ENCODE results near the gene TKT. TPM values are rescaled to one million over a fixed set of nuclear protein-coding genes. Genes with fewer than 3 reads are reported as not detected.
A peak's percentile ranks its signal among the peaks of the same experiment; 100 is the strongest.

TKT gene
- total and polyA plus RNA-seq, 7 donors, result 10.5 to 51.9 (median 23.1) TPM

- intact Hi-C loops (cut with DNase I), result no loop called here
- Histone ChIP-seq H3K36me3 (ENCODE audit: insufficient read depth in 1 of 2, low read depth in 1 of 2) (peaks cover 0 to 94% of the 10 kb centered on the region in 2 donors), H3K27me3 (ENCODE audit: insufficient read depth in 3 of 3, low read length in 2 of 3) (no peaks in the 10 kb centered on the region), H3K4me1 (no peaks in the 10 kb centered on the region), H3K9me3 (no peaks in the 10 kb centered on the region), H3K27ac (no peak overlapping the region), H3K4me3 (no peak overlapping the region)
- ATAC-seq, result no peak
- no peak for DNase-seq
- WGBS, 3 donors, result 63 to 71% (median 66%) methylated on average over 1 of the region's 1 CpG
- no peak for TF ChIP-seq CTCF (IDR thresholded peaks at IDR 0.05)
Observed at GRCh38 chr3:53286727-53287126, 30.9 kb upstream of the TKT start.

- DNase-seq (no peak), ATAC-seq (no peak)
- H3K4me3 ChIP-seq, result no peak overlapping the region
- no peak for TF ChIP-seq CTCF (IDR thresholded peaks at IDR 0.05)
- WGBS, 3 donors, result 87 to 91% (median 88%) methylated on average over 8 of the region's 8 CpGs
- intact Hi-C loops (cut with DNase I), result no loop called here
- H3K27me3 ChIP-seq (ENCODE audit: insufficient read depth in 3 of 3, low read length in 2 of 3), result no peaks in the 10 kb centered on the region
- peaks cover 0 to 54% of the 10 kb centered on the region in 2 donors for H3K36me3 ChIP-seq (ENCODE audit: insufficient read depth in 1 of 2, low read depth in 1 of 2)
- H3K9me3 ChIP-seq, result no peaks in the 10 kb centered on the region
- no peaks in the 10 kb centered on the region for H3K4me1 ChIP-seq
- no peak overlapping the region for H3K27ac ChIP-seq
Observed at GRCh38 chr3:53282581-53282980, 26.8 kb upstream of the TKT start.

- 65 to 70% (median 69%) methylated on average over 4 of the region's 4 CpGs for WGBS, 3 donors
- H3K4me1 ChIP-seq, result no peaks in the 10 kb centered on the region
- peaks cover 0 to 15% of the 10 kb centered on the region in 2 donors for H3K36me3 ChIP-seq (ENCODE audit: insufficient read depth in 1 of 2, low read depth in 1 of 2)
- no peaks in the 10 kb centered on the region for H3K27me3 ChIP-seq (ENCODE audit: insufficient read depth in 3 of 3, low read length in 2 of 3)
- TF ChIP-seq CTCF (IDR thresholded peaks at IDR 0.05), result no peak
- no peak overlapping the region for H3K27ac ChIP-seq
- no peak for ATAC-seq
- DNase-seq, result no peak
- no peak overlapping the region for H3K4me3 ChIP-seq
- no peaks in the 10 kb centered on the region for H3K9me3 ChIP-seq
- intact Hi-C loops (cut with DNase I), result no loop called here
Observed at GRCh38 chr3:53278667-53279066, 22.8 kb upstream of the TKT start.

GRCh38 chr3:53274938-53275605, 19.2 kb upstream of the TKT start:
- H3K36me3 ChIP-seq (ENCODE audit: insufficient read depth in 1 of 2, low read depth in 1 of 2), result no peaks in the 10 kb centered on the region
- peak overlapping the region; percentile 10 for H3K27ac ChIP-seq
- DNase-seq (no peak), ATAC-seq (no peak)
- H3K4me1 ChIP-seq, result peaks cover 12% of the 10 kb centered on the region
- TF ChIP-seq CTCF (IDR thresholded peaks at IDR 0.05), result no peak
- intact Hi-C loops (cut with DNase I), result no loop called here
- H3K27me3 ChIP-seq (ENCODE audit: insufficient read depth in 3 of 3, low read length in 2 of 3), result no peaks in the 10 kb centered on the region
- no peak overlapping the region for H3K4me3 ChIP-seq
- H3K9me3 ChIP-seq, result no peaks in the 10 kb centered on the region
- 66 to 69% (median 67%) methylated on average over 5 of the region's 5 CpGs for WGBS, 3 donors

- TF ChIP-seq CTCF (IDR thresholded peaks at IDR 0.05), result no peak
- WGBS, 3 donors, result 71 to 79% (median 73%) methylated on average over 10 of the region's 10 CpGs
- Histone ChIP-seq H3K9me3 (no peaks in the 10 kb centered on the region), H3K27ac (no peak overlapping the region), H3K27me3 (ENCODE audit: insufficient read depth in 3 of 3, low read length in 2 of 3) (no peaks in the 10 kb centered on the region), H3K4me1 (peaks cover 19% of the 10 kb centered on the region), H3K4me3 (no peak overlapping the region), H3K36me3 (ENCODE audit: insufficient read depth in 1 of 2, low read depth in 1 of 2) (no peaks in the 10 kb centered on the region)
- ATAC-seq (no peak), DNase-seq (no peak)
- intact Hi-C loops (cut with DNase I), result no loop called here
Observed at GRCh38 chr3:53273146-53273670, 17.4 kb upstream of the TKT start.
